Adrenal gland (tissue), 5 donors: ENCODE measurements around the gene CEP162.

Experiments
- CTCF ChIP-seq, 6 experiments: fragments of 450-650 bp in 4 of 6; fragments of 200-600 bp in 2 of 6; sonication (generic) in 1 of 6; IDR thresholded peaks; 1 replicate in 5 of 6; 2 replicates in 1 of 6; pipeline versions ENCODE4 v1.5.1 to v1.8.0; 2016 to 2021; ENCODE audit warnings: antibody characterized with exemption in 6 of 6, mild to moderate bottlenecking in 2 of 6, moderate library complexity in 1 of 6
- POLR2A ChIP-seq, 2 donors: fragments of 450-650 bp; IDR thresholded peaks; one replicate each; pipeline ENCODE4 v1.6.1; 2017; ENCODE audit warnings: antibody characterized with exemption in 2 of 2, mild to moderate bottlenecking in 2 of 2, moderate library complexity in 1 of 2
- donor health status: DM: no; HTN: no; CAD: no.

- no peak for TF ChIP-seq CTCF (IDR thresholded peaks at IDR 0.05)
- no peak for TF ChIP-seq POLR2A (IDR thresholded peaks at IDR 0.05)
Measured at GRCh38 chr6:84082689-84083265, 144.7 kb downstream of the CEP162 start.
